G401 (cell line): ENCODE data around the gene NUDCD2. TPM values are rescaled to one million over a fixed set of nuclear protein-coding genes. Genes with fewer than 3 reads are reported as not detected.
"Not testable (repeated sequence)": the region's sequence is repeated elsewhere in the genome, so short reads cannot be mapped to it uniquely, and the experiment has no call there.

Experiments
- DNase-seq: peaks from one replicate; pipeline ENCODE4 v3.0.0-alpha.2; 2015; ENCODE audit warnings: low spot score
- in situ Hi-C: cut with HindIII; loops from 2 replicates; pipeline ENCODE4 v1.10.0; 2016; ENCODE audit warnings: low sequenced_read_pairs, mixed read lengths
- total RNA-seq: library from RNA; depleted of rRNA; stranded (reverse); fragments of >200 nt; shearing (Covaris generic); gene quantifications from 2 replicates; pipeline ENCODE4 v1.2.3, GENCODE V29; 2014

Gene NUDCD2
- total RNA-seq, 1 experiment from 2014 or later: 14.1 TPM

- no peak for DNase-seq
- in situ Hi-C loops: no loop called here
Observed at GRCh38 chr5:163475411-163475810, 15.5 kb upstream of the NUDCD2 start.

GRCh38 chr5:163473635-163474243, 13.8 kb upstream of the NUDCD2 start:
- DNase-seq: peak; percentile 11
- in situ Hi-C loops: no loop called here

DNA sequence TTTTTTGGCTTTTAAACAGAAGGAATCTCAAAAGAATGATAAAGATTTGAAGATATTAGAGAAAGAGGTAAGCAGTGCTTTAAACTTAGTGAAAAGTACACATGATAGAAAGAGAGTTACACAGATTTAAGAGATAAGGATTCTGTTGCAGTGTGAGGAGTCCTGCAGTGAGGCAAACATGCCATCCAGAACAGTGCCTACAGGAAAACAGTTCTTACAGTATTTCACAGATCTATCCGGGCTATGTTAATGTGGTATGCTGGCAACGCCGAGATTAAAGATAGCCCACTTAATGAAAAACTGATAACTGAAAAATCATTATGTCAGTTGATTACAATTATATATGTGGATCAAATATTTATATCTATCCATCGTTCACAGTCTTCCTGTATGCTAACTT, 7.8 kb upstream of the NUDCD2 start:
- in situ Hi-C loops: no loop called here
- DNase-seq: no peak

GRCh38 chr5:163463063-163463435, 3.1 kb upstream of the NUDCD2 start:
- no peak for DNase-seq
- in situ Hi-C loops: no loop called here

- in situ Hi-C loops: no loop called here
- peak; percentile 53 for DNase-seq
Observed at GRCh38 chr5:163460562-163461171, 765 bp upstream of the NUDCD2 start, which contains the start of gene HMMR. TSS of gene HMMR (plus strand) at chr5:163460632. CDS start at chr5:163460693, 61 bp downstream.

- no peak for DNase-seq
- in situ Hi-C loops: no loop called here
Observed at GRCh38 chr5:163459462-163459818, 462 bp downstream of the NUDCD2 start.

DNA sequence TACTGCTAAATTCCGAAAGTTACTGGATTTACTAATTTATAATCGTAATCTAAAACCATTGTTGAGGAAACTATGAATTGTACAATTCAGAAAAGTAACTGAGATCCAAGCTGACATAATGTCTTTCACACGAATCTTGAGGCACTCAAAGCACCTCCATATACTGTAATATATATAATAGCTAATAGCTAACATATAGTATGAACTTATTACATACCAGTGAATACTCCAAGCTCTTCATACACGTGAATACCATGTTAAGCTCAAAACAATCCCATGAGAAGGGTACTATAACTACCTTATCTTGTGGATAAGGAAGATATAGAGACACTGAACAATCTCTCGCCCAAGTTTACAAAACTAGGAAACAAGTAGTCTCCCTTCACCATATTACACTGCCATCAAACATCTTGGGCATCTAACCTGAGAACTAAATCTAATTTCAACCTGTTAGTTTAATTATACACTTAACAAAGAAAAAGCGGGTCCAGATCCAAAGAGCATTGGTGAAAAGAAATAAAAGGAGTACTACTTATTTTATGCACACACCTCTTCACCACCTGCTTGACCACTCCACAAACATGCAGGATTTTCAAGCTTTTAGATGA, 1.0 kb downstream of the NUDCD2 start:
- DNase-seq: peak; percentile 11
- in situ Hi-C loops: no loop called here

GRCh38 chr5:163456840-163457239, 3.1 kb downstream of the NUDCD2 start:
- DNase-seq: no peak
- in situ Hi-C loops: no loop called here

DNA sequence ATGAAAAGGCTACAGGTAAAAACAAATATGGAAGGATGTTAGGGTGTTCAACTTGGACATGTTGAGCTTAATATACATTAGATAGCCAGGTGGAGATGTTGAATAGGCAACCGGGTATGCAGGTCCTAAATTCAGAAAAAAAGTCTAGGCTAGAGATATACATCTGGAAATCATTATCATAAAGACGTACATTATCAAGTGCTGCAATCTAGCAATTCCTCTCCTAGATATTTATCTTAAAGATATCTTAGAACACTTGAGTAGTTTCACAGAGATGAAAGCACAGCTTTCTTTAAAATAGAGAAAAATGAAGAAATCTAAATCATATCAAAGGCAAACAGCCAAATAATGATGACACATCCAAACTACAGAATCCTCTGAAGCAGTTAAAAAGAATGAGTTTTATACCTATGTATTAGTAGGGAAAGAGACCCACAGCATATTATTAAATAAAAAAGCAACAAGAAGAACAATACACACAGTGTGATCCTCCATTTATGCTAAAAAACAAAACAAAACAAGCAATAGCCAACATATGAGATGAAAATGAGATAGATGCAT, 3.8 kb downstream of the NUDCD2 start:
- in situ Hi-C loops: no loop called here
- no peak for DNase-seq

DNA sequence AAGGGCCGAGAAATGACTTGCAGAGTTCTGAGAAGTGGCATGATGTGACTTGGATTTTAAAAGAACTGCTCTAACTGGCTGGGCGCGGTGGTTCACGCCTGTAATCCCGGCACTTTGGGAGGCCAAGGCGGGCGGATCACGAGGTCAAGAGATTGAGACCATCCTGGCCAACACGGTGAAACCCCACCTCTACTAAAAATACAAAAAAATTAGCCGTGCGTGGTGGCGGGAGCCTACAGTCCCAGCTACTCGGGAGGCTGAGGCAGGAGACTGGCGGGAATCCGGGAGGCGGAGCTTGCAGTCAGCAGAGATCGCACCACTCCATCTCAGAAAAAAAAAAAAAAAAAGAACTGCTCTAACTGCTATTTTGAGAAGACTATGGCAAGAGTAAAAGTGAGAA, 4.5 kb downstream of the NUDCD2 start:
- in situ Hi-C loops, DNase-seq: not testable (repeated sequence)

DNA sequence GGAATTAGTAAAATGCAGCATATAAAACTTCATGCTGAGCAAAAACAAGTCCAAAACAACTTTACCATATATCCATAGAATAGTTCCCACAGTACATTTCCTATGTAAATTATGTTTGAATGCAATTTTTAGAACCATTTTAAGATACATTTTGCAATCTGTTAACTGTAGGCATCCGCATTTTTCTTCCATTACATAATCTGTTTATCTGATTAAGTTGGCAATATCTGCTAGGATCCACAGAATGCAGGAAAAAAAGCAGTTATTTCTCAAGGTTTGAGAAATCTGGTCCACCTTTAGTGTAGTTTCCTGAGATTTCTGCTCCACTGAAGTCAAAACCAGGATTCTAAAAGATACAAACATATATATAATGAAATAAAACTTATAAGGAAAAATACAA, 6.2 kb downstream of the NUDCD2 start:
- in situ Hi-C loops: no loop called here
- no peak for DNase-seq

DNA sequence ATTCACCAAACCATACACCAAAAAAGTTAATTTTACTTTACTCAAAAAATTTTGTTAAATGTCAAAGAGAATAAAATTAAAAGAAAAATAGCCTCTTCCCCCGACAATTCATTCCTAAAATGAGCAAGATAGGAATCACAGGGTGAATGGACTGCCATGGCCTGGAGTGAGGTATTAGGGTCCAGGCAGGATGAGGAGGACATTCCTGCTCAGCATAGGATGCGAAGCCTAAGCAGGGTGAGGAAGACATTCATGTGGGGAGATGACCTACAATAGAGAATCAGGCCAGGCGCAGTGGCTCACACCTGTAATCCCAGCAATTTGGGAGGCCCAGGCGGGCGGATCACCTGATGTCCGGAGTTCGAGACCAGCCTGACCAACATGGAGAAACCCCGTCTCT, 8.4 kb downstream of the NUDCD2 start:
- in situ Hi-C loops: no loop called here
- no peak for DNase-seq

- in situ Hi-C loops: no loop called here
- DNase-seq: no peak
Observed at GRCh38 chr5:163448491-163448890, 11.4 kb downstream of the NUDCD2 start.

DNA sequence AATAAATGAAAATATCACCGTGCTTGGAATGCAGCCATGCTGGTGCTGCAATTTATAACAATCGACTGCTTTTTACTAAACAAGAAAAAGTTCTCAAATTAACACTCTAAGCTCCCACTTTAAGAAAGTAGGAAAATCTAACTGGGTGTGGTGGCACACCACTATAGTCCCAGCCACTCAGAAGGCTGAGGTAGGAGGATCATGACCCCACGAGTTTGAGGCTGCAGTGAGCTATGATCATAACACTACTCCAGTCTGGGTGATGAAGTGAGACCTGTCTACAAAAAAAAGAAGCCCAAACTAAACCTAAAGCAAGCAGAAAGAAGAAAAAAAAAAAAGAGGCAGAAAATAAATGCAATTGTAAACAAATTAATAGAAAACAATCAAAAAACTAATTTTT, 12.0 kb downstream of the NUDCD2 start:
- DNase-seq: no peak
- in situ Hi-C loops: no loop called here

DNA sequence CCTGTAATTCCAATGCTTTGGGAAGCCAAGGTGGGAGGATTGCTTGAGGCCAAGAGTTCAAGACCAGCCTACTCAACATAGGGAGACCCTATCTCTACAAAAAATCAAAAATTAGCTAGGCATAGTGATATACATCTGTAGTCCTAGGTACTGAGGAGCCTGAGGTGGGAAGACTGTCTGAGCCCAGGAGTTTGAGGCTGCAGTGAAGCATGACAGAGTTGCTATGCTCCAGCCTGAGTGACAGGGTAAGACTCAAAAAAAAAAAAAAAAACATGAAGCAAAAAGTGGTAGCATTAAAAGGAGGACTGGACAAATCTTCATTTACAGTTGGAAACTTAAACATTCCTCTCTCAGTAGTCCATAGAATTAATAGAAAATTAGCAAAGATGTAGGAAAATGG, 12.7 kb downstream of the NUDCD2 start:
- no peak for DNase-seq
- in situ Hi-C loops: no loop called here

GRCh38 chr5:163445345-163445744, 14.6 kb downstream of the NUDCD2 start:
- in situ Hi-C loops: no loop called here
- no peak for DNase-seq

- in situ Hi-C loops: no loop called here
- DNase-seq: no peak
Observed at GRCh38 chr5:163444526-163444925, 15.4 kb downstream of the NUDCD2 start.

GRCh38 chr5:163440954-163441353, 18.9 kb downstream of the NUDCD2 start:
- no peak for DNase-seq
- in situ Hi-C loops: no loop called here

DNA sequence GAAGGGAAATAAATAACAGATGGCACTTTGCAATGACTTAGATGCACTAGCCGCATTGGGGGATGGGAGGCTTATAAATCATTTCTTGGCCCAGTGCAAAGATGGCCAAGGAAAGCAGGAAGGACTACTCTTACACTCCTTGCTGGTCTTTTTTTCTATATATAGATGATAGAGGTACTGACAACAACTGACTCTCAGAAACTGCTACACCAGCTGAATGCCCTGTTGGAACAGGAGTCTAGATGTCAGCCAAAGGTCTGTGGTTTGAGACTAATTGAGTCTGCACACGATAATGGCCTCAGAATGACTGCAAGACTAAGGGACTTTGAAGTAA, 20.8 kb downstream of the NUDCD2 start:
- in situ Hi-C loops: no loop called here
- DNase-seq: peak; percentile 33

DNA sequence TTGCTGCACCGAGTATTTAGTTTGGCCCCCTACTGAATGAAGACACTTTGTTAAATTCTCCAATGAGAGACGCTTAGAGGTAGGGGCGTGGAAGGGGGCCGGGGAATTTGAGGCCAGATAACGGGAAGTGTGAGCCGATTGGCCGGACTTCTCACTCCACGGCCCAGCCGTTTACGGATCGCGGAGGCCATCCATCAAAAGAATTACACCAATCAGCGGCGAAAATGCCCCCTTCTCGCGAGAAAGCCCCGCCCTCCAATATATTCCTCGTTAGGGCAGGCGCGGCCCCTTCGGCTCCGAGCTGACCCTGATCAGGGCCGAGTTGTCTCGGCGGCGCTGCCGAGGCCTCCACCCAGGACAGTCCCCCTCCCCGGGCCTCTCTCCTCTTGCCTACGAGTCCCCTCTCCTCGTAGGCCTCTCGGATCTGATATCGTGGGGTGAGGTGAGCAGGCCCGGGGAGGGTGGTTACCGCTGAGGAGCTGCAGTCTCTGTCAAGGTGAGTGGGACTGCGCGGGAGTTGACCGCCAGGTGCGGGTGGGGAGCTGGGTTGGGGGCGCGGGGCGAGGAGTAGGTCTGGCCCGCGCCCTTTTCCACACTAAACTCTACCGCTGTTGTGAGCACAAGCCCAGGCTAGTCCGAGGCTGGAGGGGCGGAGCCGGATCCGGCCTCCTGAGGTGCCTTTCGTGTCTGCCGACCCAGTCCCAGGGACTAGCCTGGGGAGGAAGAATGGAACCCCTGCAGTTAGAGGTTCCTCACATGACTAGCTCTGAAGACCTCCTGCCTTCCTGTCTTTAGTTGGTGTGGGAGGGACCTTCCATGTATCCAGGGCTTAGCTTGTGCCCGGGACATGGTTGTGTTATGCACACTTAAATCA, 22.4 kb downstream of the NUDCD2 start, which contains the start of gene CCNG1:
Gene CCNG1, plus strand, starts transcription at position 287 of the 874 bp plus-strand sequence. CDS start 1,662 bp downstream, outside the sequence.
- in situ Hi-C loops: no loop called here
- DNase-seq: peak; percentile 99
